Measurements from ENCODE around the gene GM2A.

GM2A gene

GRCh38 chr5:151252762-151253604, at the start of gene GM2A:
GM2A (plus strand) TSS chr5:151253185; CDS start chr5:151253217, 32 bp downstream.
- ATAC-seq (peak; percentile 91), DNase-seq (peak; percentile 98)

GRCh38 chr5:151204051-151204450, 48.9 kb upstream of the GM2A start:
- no peak for DNase-seq
- no peak for ATAC-seq

GRCh38 chr5:151205411-151205810, 47.6 kb upstream of the GM2A start:
- ATAC-seq: no peak

GRCh38 chr5:151208481-151208914, 44.5 kb upstream of the GM2A start:
- DNase-seq (peak; percentile 32), ATAC-seq (no peak)

More at GRCh38 chr5:151205411-151205810, 47.6 kb upstream of the GM2A start:
- DNase-seq: peak; percentile 4

- DNase-seq (no peak), ATAC-seq (peak; percentile 15)
Observed at GRCh38 chr5:151212406-151212798, 40.6 kb upstream of the GM2A start.

- ATAC-seq: peak; percentile 89
- DNase-seq: peak; percentile 86
Observed at GRCh38 chr5:151213803-151214613, 39.0 kb upstream of the GM2A start.

GRCh38 chr5:151214614-151215545, 38.1 kb upstream of the GM2A start:
- ATAC-seq: peak; percentile 9
- DNase-seq: peak; percentile 54

- no peak for ATAC-seq
- no peak for DNase-seq
Observed at GRCh38 chr5:151215546-151215880, 37.5 kb upstream of the GM2A start.

GRCh38 chr5:151216781-151217180, 36.2 kb upstream of the GM2A start:
- ATAC-seq (no peak), DNase-seq (no peak)

GRCh38 chr5:151218177-151218576, 34.8 kb upstream of the GM2A start:
- no peak for ATAC-seq
- no peak for DNase-seq

- no peak for DNase-seq
Observed at GRCh38 chr5:151219138-151219537, 33.8 kb upstream of the GM2A start.

GRCh38 chr5:151219789-151220188, 33.2 kb upstream of the GM2A start:
- DNase-seq (no peak), ATAC-seq (no peak)

More at GRCh38 chr5:151219138-151219537, 33.8 kb upstream of the GM2A start:
- ATAC-seq: no peak

GRCh38 chr5:151221574-151221973, 31.4 kb upstream of the GM2A start:
- ATAC-seq (peak; percentile 53), DNase-seq (no peak)

GRCh38 chr5:151222054-151222789, 30.8 kb upstream of the GM2A start:
- ATAC-seq: peak; percentile 28
- no peak for DNase-seq

- ATAC-seq (peak; percentile 79), DNase-seq (peak; percentile 59)
Observed at GRCh38 chr5:151222790-151223446, 30.1 kb upstream of the GM2A start.

- ATAC-seq (peak; percentile 67), DNase-seq (peak; percentile 75)
Observed at GRCh38 chr5:151223447-151224264, 29.3 kb upstream of the GM2A start, which contains the start of gene CCDC69. CCDC69 (minus strand) TSS chr5:151224092; CDS start chr5:151223970, 122 bp downstream.

GRCh38 chr5:151224372-151224771, 28.6 kb upstream of the GM2A start:
- ATAC-seq (no peak), DNase-seq (no peak)

- DNase-seq (no peak), ATAC-seq (no peak)
Observed at GRCh38 chr5:151225071-151225470, 27.9 kb upstream of the GM2A start.

GRCh38 chr5:151225475-151225874, 27.5 kb upstream of the GM2A start:
- ATAC-seq (no peak), DNase-seq (no peak)

Data from stimulated activated naive CD8-positive, alpha-beta T cell treated with anti-CD3 and anti-CD28 coated beads, Interleukin-15, Interleukin-2, amounts not matched to agents 100 U/mL and 50 U/mL, for 24 hours (primary cell).